Left forelimb (tissue), 1 donor: ENCODE data around the gene SPART.
A peak's percentile ranks its signal among the peaks of the same experiment; 100 is the strongest.
"Not testable (repeated sequence)": the region's sequence is repeated elsewhere in the genome, so short reads cannot be mapped to it uniquely, and the experiment has no call there.

Experiments
- DNase-seq: peaks from one replicate; pipeline ENCODE4 v3.0.0-alpha.2; 2018; ENCODE audit warnings: low spot score

The SPART gene

DNA sequence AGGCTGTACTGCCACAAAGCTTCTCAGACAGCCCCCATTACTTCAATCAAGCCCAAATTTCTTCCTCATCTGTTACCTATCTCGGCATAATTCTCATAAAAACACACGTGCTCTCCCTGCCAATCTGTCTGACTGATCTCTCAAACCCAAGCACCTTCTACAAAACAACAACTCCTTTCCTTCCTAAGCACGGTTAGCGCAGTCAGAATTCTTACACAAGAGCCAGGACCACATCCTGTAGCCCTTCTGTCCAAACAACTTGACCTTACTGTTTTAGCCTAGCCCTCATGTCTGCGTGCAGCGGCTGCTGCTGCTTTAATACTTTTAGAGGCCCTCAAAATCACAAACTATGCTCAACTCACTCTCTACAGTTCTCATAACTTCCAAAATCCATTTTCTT is 26.4 kb downstream of the SPART start:
- not testable (repeated sequence) for DNase-seq

DNA sequence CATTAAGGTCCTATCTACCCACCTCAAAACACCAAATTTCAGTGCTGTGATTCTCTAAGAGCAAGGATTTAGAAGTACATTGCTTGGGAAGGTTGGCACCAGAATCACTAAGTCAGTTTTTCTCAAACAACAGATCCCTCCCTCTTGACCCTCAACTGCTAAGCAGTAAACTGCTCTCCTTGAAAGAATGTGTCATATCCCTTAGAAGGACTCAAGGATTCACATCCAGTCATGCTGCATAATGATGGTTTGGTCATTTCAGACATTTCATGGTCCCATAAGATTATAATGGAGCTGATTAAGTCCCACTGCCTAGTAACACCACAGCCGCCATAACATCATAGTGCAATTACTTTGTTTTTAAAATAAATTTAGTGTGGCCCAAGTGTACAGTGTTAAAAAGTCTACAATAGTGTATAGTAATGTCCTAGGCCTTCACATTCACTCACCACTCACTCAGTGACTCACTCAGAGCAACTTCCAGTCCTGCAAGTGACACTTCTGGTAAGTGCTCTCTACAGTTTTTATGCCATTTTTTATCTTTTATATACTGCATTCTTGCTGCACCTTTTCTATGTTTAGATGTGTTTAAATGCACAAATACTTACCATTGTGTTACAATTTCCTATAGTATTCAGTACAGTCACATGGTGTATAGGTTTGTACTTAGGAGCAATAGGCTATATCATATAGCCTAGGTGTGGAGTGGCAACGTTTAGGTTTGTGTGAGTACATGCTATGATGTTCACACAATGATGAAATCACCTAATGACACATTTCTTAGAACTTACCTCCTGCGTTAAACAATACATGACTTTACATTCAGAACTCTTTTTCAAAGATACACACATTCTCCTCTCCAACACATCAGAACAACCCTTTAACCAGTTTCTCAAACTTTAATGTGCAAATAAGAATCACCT is 32.9 kb downstream of the SPART start:
- no peak for DNase-seq

DNA sequence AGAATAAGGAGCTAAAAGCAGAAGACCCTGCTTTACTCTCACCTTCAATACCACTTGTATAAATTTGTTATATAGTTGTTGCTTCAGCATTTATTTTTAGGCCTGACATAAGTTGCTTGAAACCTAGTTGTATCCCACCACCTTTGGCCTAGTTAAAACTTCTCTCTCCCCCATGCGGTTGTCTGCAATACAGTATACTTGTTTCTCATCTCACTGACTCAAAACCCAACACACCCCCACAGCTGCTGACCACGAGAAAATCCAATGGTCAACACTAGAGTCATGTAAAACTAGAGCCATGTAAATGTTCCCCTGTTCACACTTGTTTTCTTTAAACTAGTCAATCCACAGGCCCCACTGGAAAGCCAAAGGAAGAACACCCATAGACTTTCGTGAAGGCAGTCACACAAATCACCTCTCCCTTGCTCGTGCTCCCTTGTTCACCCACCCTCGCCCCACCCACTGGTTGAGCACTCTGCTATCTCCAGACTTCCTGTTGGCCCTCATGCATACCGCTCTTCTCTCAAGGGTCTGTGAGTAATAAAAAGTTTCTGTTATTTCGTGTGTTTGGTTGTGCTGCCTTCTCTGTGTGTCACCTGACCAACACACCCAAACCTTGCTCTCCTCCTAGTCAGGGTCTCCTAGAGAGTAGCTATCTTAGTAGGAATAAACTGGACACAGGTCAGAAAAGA is 35.6 kb downstream of the SPART start:
- no peak for DNase-seq

DNA sequence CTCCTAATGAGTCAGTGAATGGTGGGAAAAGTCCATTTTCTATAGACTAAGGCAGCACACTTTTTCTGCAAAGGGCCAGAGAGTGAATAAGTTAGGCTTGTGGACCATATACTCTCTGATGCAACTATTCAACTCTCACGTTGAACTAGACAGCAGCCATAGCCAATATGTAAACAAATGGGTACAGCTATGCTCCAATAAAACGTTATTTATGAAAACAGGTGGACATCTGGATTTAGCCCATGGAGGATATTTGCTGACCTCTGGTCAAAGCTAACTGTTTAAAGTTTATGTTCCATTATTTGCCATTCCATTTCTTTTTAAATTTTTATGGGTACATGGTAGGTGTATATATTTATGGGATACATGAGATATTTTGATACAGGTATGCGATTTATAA is 43.9 kb downstream of the SPART start:
- DNase-seq: no peak

DNA sequence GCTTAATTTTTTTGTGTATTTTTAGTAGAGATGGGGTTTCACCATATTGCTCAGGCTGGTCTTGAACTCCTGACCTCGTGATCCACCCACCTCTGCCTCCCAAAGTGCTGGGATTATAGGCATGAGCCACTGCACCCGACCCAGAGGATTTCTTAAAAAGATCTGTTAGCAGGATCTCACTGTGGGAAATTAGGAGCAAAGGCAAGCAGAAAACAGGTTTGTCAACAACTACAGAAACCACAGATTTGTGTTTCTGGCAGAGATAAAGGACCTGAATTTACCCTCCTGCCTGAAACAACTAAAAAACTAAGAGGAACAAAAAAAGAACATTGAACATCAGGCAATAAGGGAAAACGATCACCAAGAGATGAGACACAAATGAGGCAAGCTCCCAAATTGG is 46.7 kb downstream of the SPART start:
- not testable (repeated sequence) for DNase-seq

DNA sequence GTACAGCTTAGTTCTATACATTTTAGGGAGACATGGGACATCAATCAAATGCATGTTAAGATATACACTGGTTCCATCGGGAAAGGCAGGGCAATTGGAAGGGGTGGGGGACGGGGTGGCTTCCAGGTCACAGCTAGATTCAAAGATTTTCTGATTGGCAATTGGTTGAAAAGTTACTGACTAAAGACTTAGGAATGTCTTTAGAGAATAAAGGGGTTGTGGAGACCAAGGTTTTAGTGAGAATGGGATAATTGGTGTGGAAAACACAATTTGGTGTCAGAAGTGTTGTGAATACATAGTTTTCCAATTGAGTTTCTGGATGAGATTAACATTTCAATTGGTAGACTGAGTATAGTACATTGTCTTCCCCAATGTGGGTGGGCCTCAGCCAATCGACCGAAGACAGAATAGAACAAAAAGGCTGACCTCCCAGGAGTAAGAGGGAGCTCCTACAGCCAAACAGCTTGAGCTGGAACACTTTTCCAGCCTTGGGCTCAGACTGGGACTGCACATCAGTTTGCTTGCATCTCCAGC is 47.6 kb downstream of the SPART start:
- no peak for DNase-seq

DNA sequence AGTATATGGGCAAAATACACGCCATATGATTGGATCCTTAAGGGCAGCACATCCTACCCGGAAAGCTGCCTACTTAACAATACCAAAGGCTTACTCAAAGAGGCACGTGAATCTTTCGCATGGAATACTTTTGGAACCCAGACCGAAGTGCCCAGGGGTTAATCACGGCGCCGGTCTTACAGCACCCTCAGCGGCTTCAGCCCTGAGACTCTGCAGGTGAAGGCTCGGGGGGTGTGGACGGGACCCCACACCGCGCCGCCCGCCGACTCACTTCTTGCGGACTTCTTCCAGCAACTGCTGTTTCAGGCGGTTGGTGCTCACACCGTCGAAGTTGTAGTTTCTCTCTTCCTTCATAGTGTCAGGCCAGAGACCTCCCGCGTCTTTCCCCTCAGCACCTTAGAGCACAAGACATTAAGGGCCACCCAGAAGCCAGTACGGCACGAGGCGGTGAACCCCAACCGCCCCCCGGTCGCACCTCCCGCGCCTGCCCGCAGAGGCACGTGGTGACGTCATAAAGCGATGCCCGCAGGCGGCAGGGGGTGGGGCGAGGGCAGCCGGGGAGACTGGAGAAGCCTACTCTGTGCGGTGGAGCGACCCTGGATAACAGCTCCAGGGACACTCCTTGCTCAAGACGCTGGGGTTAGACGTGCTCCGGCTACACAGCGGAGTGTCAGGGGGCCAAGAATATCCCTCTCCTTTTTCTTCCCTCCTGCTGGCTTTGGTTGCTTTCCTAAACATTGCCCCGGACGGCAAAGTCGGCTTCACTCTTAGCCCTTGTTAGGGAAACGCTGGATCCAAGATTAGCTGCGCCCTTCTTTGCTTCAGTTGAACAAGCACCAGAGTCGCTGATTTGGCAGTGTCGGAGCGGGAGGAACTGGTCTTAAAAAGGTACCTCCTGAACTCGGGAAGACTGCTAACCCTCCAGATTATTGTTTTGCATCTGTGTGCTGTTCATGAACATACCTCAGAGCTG is 48.5 kb downstream of the SPART start, which contains the start of gene CCDC169:
TSS of gene CCDC169 (minus strand) at position 449 of the 973 bp plus-strand sequence. CDS start at position 354, 95 bp downstream.
- DNase-seq: peak; percentile 79

DNA sequence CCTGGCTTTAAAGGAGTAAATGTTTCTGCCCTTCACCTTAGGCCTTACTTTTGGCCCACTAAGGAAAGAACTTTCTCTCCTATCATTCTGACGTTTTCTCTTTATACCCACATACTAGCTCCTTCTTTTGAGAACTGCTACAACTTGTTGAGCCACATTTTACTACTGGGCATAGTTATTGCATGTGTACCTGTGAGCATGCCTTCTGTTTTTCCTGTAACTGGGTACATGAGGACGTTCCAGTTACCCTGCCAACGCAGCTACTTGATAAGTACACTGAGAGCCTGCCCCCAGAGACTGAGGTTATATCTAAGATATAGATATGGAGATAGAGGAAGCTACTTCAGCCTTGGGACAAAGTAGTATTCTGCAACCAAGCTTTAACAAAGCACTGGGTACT is 52.1 kb downstream of the SPART start:
- no peak for DNase-seq

DNA sequence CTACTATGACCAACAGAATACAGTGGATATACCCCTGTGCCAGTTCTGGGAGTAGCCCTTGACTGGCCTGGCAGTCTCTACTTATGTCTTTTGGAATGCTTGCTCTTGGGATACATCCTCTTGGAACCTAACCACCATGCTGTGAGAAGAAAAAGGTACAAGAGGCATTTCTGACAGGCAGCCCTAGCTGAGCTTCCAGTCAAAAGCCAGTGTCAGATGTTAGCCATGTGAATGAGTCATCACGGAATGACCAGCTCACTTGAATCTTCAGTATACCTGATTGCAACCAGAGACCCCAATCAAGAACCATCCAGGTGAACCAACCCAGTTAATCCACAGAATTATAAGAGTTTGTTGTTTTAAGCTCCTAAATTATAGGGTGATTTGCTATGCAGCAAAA is 52.7 kb downstream of the SPART start:
- no peak for DNase-seq

DNA sequence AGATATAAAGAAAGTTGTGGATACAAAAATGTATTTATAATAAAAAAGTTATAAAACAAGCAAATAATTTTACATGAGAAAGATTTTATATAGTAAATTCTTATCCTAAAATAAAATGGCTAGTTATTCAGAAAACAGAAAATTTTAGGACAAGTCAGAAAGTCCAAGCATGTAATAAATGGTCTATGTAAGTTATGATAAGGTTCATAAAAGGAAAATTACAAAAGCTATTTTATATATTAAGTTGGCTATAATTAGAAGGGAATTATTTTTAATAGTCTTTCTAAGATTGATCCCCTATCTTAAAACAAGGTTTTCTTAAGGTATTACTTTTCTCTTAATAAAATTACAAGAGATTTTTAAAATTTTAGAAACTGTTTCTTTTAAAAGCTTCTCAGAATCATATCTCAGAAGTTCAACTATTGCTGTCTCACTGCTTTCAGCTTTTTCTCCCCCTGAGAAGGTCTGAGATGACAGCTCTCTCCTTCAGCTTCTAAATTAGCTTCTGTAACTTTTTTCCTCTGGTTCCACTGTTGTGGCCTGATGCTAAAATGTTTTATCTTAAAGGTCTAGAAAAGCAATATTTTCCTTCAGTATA is 57.3 kb downstream of the SPART start:
- DNase-seq: no peak

DNA sequence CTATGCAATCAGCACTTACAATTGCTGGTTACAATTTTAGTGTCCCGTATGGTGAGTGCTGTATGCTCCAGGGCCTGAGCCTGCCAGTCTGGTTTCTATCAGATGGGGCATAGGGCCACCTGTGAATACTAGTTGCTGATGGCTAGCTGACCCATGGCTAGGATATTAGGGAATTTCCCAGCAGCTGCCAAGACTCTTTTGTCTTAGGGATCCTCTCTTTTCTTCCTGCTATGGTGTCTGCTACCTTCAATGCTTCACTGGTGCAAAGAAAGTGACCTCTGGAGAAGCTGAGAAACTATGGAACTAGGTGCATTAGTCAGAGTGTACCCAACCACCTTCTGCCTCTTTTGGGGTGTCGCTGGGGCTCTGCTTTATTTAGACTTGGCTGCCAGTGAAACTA is 60.2 kb downstream of the SPART start:
- no peak for DNase-seq

DNA sequence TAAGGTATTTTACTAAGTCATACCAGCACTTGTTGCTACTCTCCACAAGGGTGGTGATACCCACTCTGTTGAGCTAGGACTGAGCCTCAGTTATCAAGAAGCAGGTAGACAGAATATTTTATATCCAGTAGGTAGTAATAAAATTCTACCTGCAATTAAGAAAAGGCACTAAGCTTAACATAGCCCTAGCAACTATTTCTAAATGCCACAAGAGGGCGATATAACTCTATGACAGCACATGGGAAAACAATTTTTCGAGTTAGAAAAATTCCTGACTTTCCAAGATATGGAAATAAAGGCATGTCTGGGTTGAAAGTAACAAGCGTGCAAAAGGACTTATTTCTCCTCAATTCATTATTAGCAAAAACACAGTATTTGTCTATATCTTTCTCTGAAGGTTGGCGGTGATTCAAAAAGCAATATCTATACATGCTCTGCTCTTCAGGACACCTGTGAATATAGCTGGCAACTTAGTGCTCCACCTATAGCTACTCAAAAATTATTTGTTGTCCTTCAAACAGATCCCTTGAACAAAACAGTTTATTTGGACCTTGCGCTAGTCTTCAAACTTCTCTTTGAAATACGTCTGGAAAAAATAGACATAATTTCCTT is 63.3 kb downstream of the SPART start:
- no peak for DNase-seq

DNA sequence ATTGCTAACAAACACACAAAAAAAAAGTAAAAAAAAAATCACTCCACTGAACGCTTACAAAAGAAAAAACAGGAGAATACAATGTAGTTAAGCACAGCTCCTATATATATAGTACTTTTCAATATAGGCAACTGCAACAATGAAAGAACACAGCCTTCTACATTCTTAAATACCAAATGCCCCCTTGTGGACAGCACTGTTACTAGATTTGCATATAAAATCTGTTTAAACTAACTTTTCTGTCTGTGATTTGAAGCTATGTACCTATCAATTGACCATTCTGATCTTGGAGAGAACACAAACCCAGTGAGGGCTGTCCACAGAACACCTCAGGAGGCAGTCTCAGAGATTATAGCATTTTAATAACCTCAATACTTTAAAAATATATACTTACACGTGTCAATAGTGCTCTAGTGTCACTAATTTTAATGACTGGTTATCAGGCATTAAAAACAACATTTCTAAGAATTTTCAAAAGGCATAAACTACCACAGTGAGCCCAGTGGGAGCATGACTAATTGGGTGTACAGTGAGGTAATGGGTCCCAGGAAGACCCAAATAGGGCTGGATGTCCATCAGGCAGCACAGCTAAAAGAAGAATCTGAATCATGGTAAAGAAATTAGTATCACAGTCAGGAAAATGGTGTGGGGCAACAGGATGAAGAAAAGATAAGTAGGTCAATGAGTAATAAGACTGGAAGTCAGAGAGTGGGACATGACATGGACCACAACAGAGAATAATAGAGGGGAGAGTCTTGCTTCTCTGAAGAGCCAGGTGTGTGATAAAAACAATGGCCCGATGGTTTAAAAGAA is 70.8 kb downstream of the SPART start:
- no peak for DNase-seq

DNA sequence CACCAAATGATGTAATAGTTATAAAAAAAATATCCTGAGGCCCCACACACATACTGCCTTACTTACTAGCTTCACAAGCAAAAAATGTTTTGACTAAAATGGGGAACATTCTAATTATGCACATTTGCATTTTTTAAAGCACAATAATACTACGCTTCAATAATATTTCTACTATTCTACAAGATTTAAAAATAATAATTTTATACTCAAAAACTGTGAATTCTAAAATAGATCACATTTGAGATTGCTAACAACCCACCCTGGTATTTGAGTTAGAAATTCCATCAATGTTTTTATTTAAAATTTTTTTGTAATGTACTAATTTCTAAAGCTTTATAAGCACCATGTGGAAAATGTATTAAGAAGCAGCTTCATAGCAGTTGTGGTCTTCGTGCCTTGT is 72.8 kb downstream of the SPART start:
- no peak for DNase-seq

DNA sequence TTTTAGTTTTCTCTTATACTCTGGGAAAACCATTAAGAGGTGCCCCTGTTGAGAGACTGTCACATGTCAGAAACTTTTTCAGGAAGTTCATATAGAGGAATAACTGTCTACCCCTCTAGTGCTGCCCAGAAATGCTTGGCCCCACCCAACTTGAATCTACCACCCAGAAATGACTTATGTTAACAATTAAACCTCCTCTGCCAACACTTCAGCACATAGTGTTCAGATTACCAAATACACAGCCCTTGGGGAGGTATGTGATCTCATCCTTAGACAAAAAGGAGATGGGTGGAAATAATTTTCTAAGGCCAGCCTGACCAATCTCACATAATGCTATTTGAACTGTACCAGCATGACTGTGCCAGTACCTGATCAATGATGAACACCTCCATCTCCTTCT is 84.2 kb downstream of the SPART start:
- DNase-seq: no peak

DNA sequence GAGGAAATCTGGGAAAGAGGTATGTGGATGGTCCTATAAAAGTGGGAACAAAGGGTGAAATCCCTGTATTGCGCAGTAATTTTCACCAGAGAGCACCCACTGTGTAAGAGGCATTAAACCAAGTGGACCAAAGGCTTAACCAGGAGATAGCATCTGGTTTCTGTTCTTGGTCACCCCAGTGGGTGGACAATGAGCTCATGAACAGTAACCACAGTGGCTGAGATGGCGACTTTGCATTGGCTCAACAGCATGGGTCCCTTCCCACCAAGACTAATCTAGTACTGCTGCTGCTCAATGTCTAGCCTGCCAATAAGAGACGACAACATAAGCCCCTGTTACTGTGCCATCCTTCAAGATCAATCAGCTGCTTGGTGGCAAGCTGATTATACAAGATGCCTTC is 85.2 kb downstream of the SPART start:
- no peak for DNase-seq

DNA sequence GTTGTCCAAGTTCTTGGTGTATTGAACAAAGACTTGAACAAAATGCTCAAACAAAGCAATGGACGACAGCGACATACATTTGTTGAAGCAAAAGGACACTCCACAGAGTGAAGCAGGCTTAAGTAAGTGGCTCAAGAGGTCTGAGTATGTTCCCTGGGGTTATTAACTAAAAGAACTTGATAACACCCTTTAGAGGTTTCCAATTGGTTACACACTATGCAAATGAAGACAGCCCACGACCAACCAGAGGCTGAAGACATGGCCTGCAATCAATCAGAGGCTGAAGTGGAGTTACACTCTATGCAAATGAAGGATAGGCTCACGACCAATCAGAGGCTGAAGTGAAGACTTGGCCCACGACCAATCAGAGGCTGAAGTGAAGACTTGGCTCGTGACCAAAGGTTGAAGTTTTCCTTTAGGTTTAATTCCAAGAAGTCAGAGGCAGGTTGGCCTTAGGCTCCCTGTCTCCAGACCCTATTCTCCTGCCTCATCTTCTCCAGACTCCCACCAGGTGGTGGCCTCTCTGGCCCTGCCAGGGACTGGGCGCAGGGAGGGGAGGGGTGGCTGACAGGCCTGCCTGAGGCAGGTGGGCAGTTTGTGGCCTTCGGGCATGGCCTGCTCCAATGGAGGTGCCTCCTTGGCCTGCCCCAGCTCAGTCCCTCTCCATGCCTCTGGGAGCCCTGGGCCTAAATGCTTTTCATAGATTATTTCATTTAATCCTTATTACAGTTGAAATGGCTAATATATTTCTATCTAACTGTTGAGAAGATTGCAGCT is 86.6 kb downstream of the SPART start:
- DNase-seq: no peak

DNA sequence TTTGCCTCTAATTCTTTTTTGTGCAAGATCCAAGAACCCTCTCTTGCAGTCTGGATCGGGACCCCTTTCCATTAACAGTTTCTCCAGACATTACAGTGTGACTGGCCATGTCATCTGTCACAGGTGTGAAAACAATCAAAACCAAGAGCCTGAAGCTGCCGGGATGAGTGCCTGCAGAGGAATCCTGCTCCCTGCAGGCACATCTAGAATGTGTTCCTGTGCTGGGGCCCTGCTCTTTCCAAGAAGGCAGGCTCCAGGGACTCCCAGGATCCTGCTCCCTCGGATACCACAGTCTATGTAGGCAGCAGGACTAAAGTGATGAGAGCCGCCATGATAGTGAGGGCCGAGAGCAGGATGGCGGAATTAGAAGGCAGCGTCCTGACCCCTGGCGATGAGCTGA is 87.4 kb downstream of the SPART start:
- DNase-seq: no peak
